RKO (cell line): ENCODE results near the gene BUB3.

Experiments
- DNase-seq: peaks from one replicate; pipeline ENCODE4 v3.0.0-alpha.2; 2016; ENCODE audit warnings: low spot score

Gene BUB3

DNA sequence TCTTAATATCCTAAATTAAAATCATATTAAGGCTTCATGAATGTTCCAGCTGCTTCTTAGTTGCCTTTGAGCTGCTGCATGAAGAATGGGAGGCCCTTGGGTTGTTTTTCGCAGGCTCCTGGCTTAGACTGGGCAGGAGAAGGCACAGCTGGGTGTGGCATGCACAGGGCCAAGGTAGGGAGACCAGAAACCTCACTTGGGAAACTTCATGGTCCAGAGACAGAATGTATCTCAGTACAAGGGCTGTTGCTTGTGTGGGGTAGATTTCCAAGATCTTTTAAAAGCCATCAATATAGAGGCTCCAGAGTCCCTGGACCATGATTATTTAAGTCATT, 49.9 kb downstream of the BUB3 start:
- DNase-seq, result no peak

DNA sequence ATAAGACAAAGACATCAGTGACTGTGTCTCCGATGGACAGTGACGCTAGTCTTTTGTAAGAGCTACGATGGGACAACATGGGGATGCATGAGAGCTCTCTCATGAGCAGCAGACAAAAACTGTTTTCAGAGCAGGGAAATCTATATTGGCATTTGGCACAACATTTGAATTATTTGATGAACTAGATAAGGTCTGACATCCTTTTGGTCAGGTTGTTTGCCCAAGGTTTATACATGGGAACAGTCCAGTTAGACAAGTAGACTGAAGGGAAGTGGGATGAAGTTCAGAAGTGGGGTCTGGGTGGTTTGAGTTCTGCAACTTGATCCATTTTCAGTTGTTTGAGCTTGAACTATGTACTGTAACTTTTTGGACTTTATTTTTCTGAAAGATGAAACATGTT, 50.8 kb downstream of the BUB3 start:
- no peak for DNase-seq

DNA sequence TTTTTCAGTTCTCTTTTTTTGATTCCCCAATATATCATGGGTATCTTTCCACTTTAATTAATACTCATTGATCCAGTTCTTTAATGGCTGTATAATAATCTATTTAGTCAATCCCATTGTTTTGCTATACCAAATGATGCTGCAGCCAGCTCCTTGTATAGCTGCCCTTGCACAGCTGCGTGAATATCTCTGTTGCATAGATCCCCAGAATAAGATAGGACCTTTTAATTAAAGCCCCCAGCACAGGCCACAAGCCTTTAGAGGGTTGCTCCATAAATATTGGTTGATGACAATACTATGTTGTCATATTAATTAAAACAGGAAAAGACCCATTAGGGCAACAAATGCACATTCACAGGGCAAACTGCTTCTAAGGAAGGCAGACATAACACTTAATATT, 57.9 kb downstream of the BUB3 start:
- no peak for DNase-seq

DNA sequence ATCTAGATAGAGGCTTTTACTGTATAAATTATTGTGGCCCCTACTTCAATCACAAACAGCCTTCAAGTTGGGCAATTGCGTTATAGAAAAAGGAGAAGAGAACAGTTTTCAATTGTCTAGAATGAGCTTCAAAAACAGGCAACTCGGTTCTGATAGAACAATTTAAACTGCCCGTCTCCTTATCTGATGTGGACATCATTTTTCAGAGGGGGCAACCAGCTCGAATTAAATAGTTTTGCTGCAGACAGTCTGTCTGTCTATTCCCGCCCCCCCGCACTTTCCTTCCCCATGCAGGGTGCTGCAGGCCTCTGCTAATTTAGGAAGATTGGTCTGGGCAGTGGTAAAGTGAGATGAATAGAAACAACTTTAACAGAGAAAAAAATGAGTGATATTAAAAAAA, 58.4 kb downstream of the BUB3 start:
- DNase-seq, result no peak

DNA sequence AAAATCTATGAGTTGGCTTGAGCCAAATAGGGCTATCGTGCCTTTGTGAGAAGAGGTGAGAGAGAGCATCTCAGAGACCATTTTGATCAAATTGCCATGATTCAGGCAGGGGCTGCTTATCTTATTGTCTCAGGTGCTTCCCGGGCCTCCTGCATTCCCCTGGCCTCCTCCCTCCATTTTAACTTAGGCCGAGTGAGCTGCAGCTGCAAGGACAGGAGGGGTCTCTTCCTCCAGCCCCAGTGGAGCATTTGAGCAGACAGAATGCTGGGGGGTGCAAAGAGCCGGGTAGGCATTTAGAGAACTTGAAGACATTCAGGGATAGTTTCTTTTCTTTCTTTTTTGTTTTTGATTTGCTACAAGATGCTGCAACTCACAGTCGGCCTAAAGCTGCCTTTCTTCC, 59.0 kb downstream of the BUB3 start:
- DNase-seq, result no peak
